Esophagus mucosa (tissue), 1 donor: ENCODE data around the gene CSK. TPM values are rescaled to one million over a fixed set of nuclear protein-coding genes. Genes with fewer than 3 reads are reported as not detected.

ENCODE experiments used
- ATAC-seq: fragments of 200-7000 bp; cut with Tn5 transposase; one replicate; pipeline ENCODE4 v1.9.1; 2020
- total RNA-seq: library from RNA; stranded (reverse); gene quantifications from one replicate; pipeline ENCODE4 v1.2.4, GENCODE V29; 2023
- donor health status: DM: yes; HTN: yes; CAD: no.

CSK gene
- total RNA-seq, 1 donor from 2014 or later: 77.1 TPM

DNA sequence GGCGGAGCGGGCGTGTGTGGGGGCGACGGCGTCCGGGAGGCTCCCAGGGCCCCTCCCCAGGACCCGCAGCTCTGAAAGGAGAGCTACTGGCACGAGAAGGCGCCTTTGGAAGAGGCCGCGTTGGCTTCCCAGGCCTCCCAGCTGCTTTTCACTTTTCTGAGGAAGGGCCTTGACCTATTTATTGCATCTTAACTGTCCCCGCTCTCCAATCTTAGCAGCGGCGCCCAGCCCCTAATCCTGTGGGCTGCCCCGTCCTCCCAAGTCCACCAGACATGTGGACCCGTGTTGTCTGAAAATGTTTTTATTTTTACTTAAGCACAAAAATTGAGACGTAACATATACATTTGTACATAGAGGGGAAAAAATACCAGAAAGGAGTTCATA is 61.6 kb downstream of the CSK start:
- ATAC-seq: no peak

DNA sequence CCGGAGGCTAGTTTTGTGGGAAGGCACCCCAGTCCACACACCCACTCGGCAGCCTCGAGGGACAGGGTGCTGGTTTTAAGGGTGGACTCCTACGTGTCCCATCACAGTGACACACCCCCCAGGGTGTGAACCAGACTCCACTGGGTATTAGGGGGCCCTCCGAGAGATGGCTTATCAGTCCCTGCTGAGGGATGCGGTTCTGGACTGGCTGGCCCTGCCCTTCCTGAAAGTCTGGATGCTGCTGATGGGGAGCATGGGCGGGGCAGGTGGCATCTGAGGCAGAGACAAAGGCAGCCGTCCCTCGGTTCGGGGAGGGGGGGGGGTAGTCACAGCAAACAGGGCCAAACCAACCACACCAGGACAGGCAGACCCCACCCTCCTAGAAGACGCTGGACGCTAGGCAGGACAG is 62.0 kb downstream of the CSK start:
- ATAC-seq: peak; percentile 20

DNA sequence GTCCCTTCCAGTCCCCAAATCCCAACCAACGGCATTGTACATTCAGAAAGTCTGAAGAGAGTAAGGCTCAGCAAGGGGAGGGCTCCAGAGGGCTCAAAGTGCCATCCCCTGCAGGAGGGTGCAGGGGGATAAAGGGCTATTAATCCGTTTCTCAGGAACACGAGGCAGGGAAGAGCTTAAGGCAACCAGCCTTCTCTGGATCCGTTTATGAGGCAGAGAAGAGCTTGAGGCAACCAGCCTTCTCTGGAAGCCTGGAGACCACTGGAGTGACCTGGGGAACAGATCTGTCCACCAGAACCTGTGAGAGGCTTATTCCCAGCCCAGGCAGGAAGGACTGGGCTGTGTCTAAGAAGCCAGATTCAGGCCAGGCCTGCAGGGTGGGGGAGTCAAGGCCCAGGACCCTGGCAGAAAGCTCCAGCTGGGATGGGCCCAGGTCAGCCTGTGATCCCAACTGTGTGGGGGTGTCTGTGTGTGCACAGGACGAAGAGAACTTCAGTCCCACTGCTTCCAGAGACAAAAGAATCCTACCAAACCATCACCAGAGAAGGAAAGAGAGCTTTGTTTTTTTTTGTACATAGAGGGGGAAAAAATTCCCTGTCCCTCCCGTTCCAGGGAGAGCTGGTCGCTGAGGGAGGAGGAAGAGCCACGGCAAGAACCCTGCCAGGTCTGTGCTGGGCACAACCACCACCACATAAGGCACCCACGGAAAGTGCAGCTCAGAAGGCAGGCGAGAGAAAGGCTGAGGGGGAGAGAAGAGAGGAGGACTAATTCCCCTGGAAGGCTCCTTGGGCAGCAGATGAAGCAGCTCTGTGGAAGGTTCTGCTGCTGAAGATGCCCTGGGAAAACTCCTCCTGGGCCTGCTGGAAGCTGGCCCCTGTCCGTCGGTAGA is 62.7 kb downstream of the CSK start:
- no peak for ATAC-seq

DNA sequence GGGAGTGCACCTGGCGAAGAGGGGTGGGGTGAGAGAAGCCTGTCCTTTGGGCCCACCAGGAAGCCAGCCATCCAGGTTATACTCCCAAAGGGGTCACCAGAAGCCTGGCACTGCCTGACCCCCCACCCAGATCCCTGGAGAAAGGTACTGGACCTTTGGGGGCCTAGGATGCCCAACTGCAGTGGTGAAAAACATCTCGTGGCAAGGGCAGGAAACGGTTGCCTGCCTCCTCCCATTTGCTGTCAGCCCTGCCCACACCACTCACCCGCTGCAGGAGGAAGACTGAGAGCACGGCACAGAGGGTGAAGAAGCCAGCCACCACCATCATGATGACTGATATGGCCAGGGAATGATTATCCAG is 63.3 kb downstream of the CSK start:
- ATAC-seq: no peak

DNA sequence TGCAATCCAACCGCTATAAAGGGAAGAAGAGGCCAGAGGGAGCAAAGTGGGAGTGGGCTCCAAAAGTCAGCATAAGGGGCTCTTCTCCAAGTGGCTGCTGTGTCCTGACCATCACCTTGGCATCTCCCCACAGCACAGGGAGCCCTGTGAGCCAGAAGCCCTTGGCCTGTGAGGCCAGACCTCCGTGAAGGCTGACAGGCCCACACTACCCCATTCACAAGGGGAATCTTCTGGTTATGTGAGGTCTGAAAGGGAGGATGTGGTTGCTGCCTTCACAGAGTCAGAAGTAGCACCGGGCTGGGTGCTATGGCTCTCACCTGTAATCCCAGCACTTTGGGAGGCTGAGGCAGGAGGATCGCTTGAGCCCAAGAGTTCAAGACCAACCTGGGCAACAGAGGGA is 63.7 kb downstream of the CSK start:
- ATAC-seq: no peak

DNA sequence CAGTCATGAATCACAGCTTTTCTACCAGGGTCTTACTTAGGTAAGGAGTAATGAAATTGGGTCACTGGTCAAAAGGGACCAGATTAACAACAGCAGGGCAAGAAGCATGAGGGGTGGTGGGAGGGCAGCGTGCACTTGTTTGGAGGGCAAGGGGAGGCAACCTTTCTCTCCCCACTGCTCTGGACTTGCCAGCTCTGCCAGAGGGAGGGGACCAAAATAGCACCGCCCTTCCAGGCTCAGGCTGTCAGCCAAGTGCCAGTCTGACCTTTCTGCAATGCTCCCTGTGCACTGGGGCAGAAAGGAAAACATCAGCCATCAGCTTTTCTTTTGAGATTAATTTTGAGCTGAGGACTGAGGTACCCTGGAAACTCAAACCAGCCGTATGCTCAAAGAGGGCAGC is 65.6 kb downstream of the CSK start:
- ATAC-seq: no peak

DNA sequence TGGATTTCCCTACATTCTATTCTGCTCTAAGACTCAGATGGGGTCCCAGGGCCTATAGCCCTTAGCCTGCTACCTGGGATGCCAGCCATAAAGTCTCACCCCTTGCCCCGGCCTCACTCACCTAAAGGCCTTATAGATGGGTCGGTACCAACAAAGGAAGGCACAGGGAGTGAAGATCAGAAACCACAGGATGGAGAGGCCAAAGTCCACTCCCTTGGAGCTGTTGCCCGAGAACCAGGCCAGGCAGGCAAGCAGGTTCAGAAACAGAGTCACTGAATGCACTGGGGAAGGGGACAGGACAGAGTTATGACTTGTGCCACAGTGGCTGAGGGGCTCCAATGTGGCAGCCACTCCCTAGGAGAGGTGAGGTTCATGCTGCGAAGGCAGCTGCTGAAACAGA is 68.5 kb downstream of the CSK start:
- ATAC-seq: no peak

DNA sequence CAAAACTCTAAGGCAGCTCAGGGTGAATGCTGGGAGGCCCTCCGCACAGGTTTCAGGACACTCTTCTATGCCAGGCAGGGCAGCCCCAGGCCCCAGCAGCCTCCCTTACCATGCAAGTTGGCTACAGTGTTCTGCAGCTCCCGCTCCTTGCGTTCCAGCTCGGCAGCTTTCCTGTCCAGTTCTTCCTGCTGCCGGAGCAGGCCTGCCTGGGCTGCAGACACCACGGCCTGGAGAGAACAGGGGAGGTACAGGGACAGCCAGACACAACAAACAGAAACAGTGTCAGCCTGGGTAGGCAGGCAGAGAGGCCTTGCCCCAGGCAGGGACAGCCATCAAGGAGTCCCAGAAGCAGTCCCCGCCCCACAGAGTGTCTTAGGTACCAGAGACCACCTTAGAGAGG is 70.1 kb downstream of the CSK start:
- no peak for ATAC-seq

Other genes starting within 250 kb of the CSK start
- 5.4 TPM for gene ARID3B, start 240.9 kb upstream of the CSK start, total RNA-seq
- gene CLK3, start 166.2 kb upstream of the CSK start, total RNA-seq: 41.0 TPM
- 21.3 TPM for gene EDC3, start 86.1 kb upstream of the CSK start, total RNA-seq
- not detected for gene CYP1A1, start 56.6 kb upstream of the CSK start, total RNA-seq
- not detected for gene CYP1A2, start 33.2 kb upstream of the CSK start, total RNA-seq
- gene LMAN1L, start 30.8 kb downstream of the CSK start, total RNA-seq: not detected
- not detected for gene CPLX3, start 44.5 kb downstream of the CSK start, total RNA-seq
- gene ULK3, start 61.1 kb downstream of the CSK start, total RNA-seq: 43.3 TPM
- gene SCAMP2, start 91.3 kb downstream of the CSK start, total RNA-seq: 102 TPM
- 28.2 TPM for gene MPI, start 108.0 kb downstream of the CSK start, total RNA-seq
- gene FAM219B, start 124.8 kb downstream of the CSK start, total RNA-seq: 62.5 TPM
- gene COX5A, start 156.0 kb downstream of the CSK start, total RNA-seq: 229 TPM
- gene RPP25, start 174.7 kb downstream of the CSK start, total RNA-seq: 4.0 TPM
- gene SCAMP5, start 213.5 kb downstream of the CSK start, total RNA-seq: 0.84 TPM
- gene PPCDC, start 241.5 kb downstream of the CSK start, total RNA-seq: 13.6 TPM